Measurements from ENCODE around the gene MBP.

- TF ChIP-seq EZH2 (IDR thresholded peaks at IDR 0.05; ENCODE audit: borderline replicate concordance, low read depth, low read length, poor library complexity, severe bottlenecking) = no peak
- TF ChIP-seq, protein P1, sequence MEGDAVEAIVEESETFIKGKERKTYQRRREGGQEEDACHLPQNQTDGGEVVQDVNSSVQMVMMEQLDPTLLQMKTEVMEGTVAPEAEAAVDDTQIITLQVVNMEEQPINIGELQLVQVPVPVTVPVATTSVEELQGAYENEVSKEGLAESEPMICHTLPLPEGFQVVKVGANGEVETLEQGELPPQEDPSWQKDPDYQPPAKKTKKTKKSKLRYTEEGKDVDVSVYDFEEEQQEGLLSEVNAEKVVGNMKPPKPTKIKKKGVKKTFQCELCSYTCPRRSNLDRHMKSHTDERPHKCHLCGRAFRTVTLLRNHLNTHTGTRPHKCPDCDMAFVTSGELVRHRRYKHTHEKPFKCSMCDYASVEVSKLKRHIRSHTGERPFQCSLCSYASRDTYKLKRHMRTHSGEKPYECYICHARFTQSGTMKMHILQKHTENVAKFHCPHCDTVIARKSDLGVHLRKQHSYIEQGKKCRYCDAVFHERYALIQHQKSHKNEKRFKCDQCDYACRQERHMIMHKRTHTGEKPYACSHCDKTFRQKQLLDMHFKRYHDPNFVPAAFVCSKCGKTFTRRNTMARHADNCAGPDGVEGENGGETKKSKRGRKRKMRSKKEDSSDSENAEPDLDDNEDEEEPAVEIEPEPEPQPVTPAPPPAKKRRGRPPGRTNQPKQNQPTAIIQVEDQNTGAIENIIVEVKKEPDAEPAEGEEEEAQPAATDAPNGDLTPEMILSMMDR (conservative IDR thresholded peaks at IDR 0.05; ENCODE audit: low read depth, low read length) = no peak
These were observed 126.0 kb downstream of the MBP start for GRCh38 chr18:77006305-77007175.
